22Rv1 (cell line): ENCODE results near the gene ZSCAN12.

Experiments
- H3K27ac ChIP-seq: fragments of 450-650 bp; 2 replicates; pipeline ENCODE4 v1.5.1; 2017
- CTCF ChIP-seq: fragments of 450-650 bp; IDR thresholded peaks from 2 replicates; pipeline ENCODE4 v1.5.1; 2017; ENCODE audit warnings: mild to moderate bottlenecking
- ZFX ChIP-seq: fragments of 450-650 bp; IDR thresholded peaks from 2 replicates; pipeline ENCODE4 v1.6.1; 2017; ENCODE audit warnings: antibody characterized with exemption, borderline replicate concordance

The ZSCAN12 gene

GRCh38 chr6:28393912-28394662, 5.5 kb downstream of the ZSCAN12 start:
- H3K27ac ChIP-seq = no peak overlapping the region
- TF ChIP-seq ZFX (no peak), CTCF (peak; percentile 40)

- no peak overlapping the region for H3K27ac ChIP-seq
- TF ChIP-seq ZFX = no peak
- no peak for TF ChIP-seq CTCF
Observed at GRCh38 chr6:28390688-28391087, 8.9 kb downstream of the ZSCAN12 start.

- TF ChIP-seq CTCF = no peak
- no peak for TF ChIP-seq ZFX
- no peak overlapping the region for H3K27ac ChIP-seq
Observed at GRCh38 chr6:28384143-28384533, 15.4 kb downstream of the ZSCAN12 start.

GRCh38 chr6:28383235-28384142, 16.1 kb downstream of the ZSCAN12 start:
- H3K27ac ChIP-seq = peak overlapping the region; percentile 32
- TF ChIP-seq CTCF (peak; percentile 33), ZFX (no peak)

GRCh38 chr6:28380381-28380780, 19.2 kb downstream of the ZSCAN12 start:
- 0 out of 2 replicates have a peak overlapping the region, but pooled peaks have one; percentile 12 for H3K27ac ChIP-seq
- TF ChIP-seq ZFX = no peak
- no peak for TF ChIP-seq CTCF

GRCh38 chr6:28378644-28379043, 20.9 kb downstream of the ZSCAN12 start:
- TF ChIP-seq CTCF (no peak), ZFX (no peak)

GRCh38 chr6:28377879-28378278, 21.7 kb downstream of the ZSCAN12 start:
- TF ChIP-seq CTCF (no peak), ZFX (no peak)
- H3K27ac ChIP-seq = no peak overlapping the region

More at GRCh38 chr6:28378644-28379043, 20.9 kb downstream of the ZSCAN12 start:
- no peak overlapping the region for H3K27ac ChIP-seq
